HEK293T (cell line): ENCODE results near the gene TMEM202.
"Not testable (repeated sequence)": the region's sequence is repeated elsewhere in the genome, so short reads cannot be mapped to it uniquely, and the experiment has no call there.

Experiments used
- CTCF ChIA-PET: fragments of 350-600 bp; formaldehyde crosslinking; extraction: SDS; loops from one replicate; lab custom pipeline; 2021; ENCODE audit warnings: antibody characterized with exemption, inconsistent platforms; lab: Yijun Ruan, JAX
- POLR2A ChIA-PET: fragments of 350-600 bp; formaldehyde crosslinking; extraction: SDS; loops from one replicate; lab custom pipeline; 2020; ENCODE audit warnings: antibody characterized with exemption, inconsistent platforms; lab: Yijun Ruan, JAX
- DNase-seq: peaks from one replicate; pipeline ENCODE4 v3.0.0; 2012; ENCODE audit warnings: mixed read lengths; ENCODE audit errors: extremely low spot score
- ARNT ChIP-seq: fragments of 450-650 bp; IDR thresholded peaks from 2 replicates; pipeline ENCODE4 v1.6.1; 2017; ENCODE audit warnings: mild to moderate bottlenecking
- BHLHE40 ChIP-seq: fragments of 450-650 bp; IDR thresholded peaks from 2 replicates; pipeline ENCODE4 v1.6.1; 2016; ENCODE audit warnings: mild to moderate bottlenecking, moderate library complexity, borderline replicate concordance
- CTBP1 ChIP-seq: fragments of 450-650 bp; IDR thresholded peaks from 2 replicates; pipeline ENCODE4 v1.6.1; 2016; ENCODE audit warnings: borderline replicate concordance
- ELF4 ChIP-seq: fragments of 450-650 bp; IDR thresholded peaks from 2 replicates; pipeline ENCODE4 v1.6.1; 2017; ENCODE audit warnings: antibody characterized with exemption
- FOXA1 ChIP-seq: fragments of 450-650 bp; IDR thresholded peaks from 2 replicates; pipeline ENCODE4 v1.6.1; 2016; ENCODE audit warnings: mild to moderate bottlenecking
- FOXK2 ChIP-seq: fragments of 450-650 bp; IDR thresholded peaks from 2 replicates; pipeline ENCODE4 v1.6.1; 2016; ENCODE audit warnings: mild to moderate bottlenecking
- FOXM1 ChIP-seq: fragments of 450-650 bp; IDR thresholded peaks from 2 replicates; pipeline ENCODE4 v1.6.1; 2017; ENCODE audit warnings: mild to moderate bottlenecking, borderline replicate concordance
- HDGF ChIP-seq: fragments of 450-650 bp; IDR thresholded peaks from 2 replicates; pipeline ENCODE4 v1.6.1; 2017; ENCODE audit warnings: antibody characterized with exemption, borderline replicate concordance
- L3MBTL2 ChIP-seq: fragments of 450-650 bp; conservative IDR thresholded peaks from 2 replicates; pipeline ENCODE4 v1.6.1; 2016; ENCODE audit warnings: mild to moderate bottlenecking
- LEF1 ChIP-seq: fragments of 450-650 bp; IDR thresholded peaks from 2 replicates; pipeline ENCODE4 v1.6.1; 2017; ENCODE audit warnings: mild to moderate bottlenecking, borderline replicate concordance
- NFRKB ChIP-seq: fragments of 450-650 bp; IDR thresholded peaks from 2 replicates; pipeline ENCODE4 v1.6.1; 2016; ENCODE audit warnings: mild to moderate bottlenecking, moderate library complexity
- SP1 ChIP-seq: fragments of 450-650 bp; IDR thresholded peaks from 2 replicates; pipeline ENCODE4 v1.6.1; 2017
- SUZ12 ChIP-seq: fragments of 450-650 bp; IDR thresholded peaks from 2 replicates; pipeline ENCODE4 v1.6.1; 2016; ENCODE audit warnings: mild to moderate bottlenecking
- TARDBP ChIP-seq: fragments of 450-650 bp; IDR thresholded peaks from 2 replicates; pipeline ENCODE4 v1.6.1; 2016
- ZNF384 ChIP-seq: fragments of 450-650 bp; IDR thresholded peaks from 2 replicates; pipeline ENCODE4 v1.6.1; 2016
- TF ChIP-seq, protein P1 (sequence below): fragments of 450-650 bp; IDR thresholded peaks from 2 replicates; pipeline ENCODE4 v1.6.1; 2016

TMEM202 gene

DNA sequence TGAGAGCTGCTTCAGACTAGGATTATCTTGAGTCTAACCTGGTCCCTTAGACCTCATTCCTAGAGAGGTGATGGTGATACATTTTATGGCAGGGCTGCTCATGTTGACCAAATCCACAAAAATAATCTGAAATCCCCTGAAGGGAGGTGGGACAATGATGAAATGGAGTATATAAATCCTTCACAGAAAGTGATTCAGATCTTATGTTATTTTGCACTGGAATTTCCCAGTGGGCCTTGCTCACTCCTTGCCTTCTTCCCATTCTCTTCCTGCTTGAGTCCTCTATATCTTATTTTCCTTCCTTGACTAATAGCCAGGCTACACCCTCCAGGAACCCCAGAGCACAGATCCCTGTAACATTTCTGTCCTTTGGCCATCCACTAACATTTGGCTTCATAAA lies 10.4 kb upstream of the TMEM202 start:
- ChIA-PET POLR2A (no interaction called here), CTCF (no interaction called here)
- TF ChIP-seq FOXA1 (no peak), TARDBP (no peak), LEF1 (no peak), L3MBTL2 (no peak), FOXK2 (no peak), SUZ12 (no peak), ARNT (no peak), HDGF (no peak), NFRKB (no peak), FOXM1 (no peak), ZNF384 (no peak), CTBP1 (no peak), ELF4 (no peak), SP1 (no peak), BHLHE40 (no peak)
- TF ChIP-seq, protein P1, sequence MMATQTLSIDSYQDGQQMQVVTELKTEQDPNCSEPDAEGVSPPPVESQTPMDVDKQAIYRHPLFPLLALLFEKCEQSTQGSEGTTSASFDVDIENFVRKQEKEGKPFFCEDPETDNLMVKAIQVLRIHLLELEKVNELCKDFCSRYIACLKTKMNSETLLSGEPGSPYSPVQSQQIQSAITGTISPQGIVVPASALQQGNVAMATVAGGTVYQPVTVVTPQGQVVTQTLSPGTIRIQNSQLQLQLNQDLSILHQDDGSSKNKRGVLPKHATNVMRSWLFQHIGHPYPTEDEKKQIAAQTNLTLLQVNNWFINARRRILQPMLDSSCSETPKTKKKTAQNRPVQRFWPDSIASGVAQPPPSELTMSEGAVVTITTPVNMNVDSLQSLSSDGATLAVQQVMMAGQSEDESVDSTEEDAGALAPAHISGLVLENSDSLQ, result no peak
- DNase-seq, result no peak

DNA sequence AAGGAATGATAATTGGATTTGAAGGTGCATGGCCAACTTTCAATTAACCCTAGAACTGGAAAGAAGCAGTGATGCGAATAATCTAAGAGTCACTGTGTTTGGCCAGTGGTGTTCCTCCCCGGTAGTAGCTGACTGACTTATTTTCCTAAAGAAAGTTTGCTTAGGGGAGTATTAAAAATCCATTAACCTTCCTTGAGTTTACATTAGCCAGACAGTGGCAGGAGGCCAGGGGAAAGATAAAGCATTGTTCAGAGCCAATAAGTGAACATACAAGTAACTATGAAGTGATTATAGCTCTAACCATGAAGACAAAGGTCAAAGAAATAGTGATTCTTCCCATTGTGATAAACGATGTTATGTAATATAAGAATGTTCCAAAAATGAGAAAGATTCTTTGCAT lies 8.9 kb upstream of the TMEM202 start:
- ChIA-PET CTCF (interaction anchor here (0.7 to 1.3 kb wide), 2 partner anchors 12 to 102 kb away, joined by 3 read pairs; no protein-coding TSS in a partner anchor), POLR2A (no interaction called here)
- no peak for DNase-seq
- TF ChIP-seq FOXK2 (no peak), NFRKB (no peak), HDGF (no peak), ZNF384 (no peak), TARDBP (no peak), SP1 (no peak), ARNT (no peak), FOXA1 (no peak), SUZ12 (no peak), CTBP1 (no peak), BHLHE40 (no peak), L3MBTL2 (no peak), ELF4 (no peak), LEF1 (no peak), FOXM1 (no peak)
- TF ChIP-seq, protein P1, result no peak

DNA sequence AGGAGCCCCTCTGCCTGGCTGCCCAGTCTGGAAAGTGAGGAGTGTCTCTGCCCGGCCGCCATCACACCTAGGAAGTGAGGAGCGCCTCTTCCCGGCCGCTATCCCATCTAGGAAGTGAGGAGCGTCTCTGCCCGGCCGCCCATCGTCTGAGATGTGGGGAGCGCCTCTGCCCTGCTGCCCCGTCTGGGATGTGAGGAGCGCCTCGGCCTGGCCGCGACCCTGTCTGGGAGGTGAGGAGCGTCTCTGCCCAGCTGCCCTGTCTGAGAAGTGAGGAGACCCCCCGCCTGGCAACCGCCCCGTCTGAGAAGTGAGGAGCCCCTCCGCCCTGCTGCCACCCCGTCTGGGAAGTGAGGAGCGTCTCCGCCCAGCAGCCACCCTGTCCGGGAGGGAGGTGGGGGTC lies 1.8 kb upstream of the TMEM202 start:
- POLR2A ChIA-PET, DNase-seq, CTCF ChIA-PET: not testable (repeated sequence)

DNA sequence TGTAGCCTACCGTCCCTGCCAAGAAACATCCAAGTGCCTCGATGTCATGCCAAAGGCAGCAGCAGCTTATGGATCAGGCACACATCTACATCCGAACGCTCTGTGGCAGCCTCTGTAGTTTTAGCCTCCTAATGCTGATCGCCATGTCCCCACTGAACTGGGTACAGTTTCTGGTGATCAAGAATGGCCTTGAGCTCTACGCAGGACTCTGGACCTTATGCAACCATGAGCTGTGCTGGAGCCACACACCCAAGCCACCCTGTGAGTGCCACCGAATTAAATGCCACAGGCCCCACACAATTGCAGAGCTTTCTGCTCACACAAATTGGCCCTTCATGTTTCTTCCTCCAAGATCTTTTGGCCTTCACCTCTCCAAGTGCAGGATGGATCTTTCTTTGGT lies 543 bp downstream of the TMEM202 start:
- TF ChIP-seq, protein P1, result no peak
- TF ChIP-seq BHLHE40, result no peak
- TF ChIP-seq NFRKB, result no peak
- TF ChIP-seq FOXM1, result no peak
- no peak for TF ChIP-seq L3MBTL2
- no peak for DNase-seq
- ChIA-PET POLR2A (no interaction called here), CTCF (no interaction called here)

DNA sequence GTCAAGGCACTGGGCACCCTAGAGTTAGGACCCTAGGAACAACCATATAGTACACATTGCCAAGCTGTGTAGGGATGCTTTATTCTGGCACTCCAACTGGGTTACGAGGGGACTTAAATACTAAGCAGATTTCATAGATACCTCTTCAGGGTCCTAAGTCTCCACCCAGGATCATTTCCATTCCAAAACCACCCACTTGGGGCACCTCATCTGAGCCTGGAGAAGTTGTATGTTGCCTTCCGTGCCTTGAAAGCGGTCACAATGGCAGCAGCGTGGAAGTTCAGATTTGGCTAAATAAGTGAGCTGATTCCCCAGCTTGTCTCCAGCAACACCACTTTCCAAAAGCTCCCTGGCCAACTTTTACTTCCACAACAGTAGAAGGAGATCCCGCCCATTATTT lies 4.6 kb downstream of the TMEM202 start:
- TF ChIP-seq CTBP1, result no peak
- TF ChIP-seq HDGF, result no peak
- no peak for TF ChIP-seq ARNT
- TF ChIP-seq SP1, result no peak
- no peak for TF ChIP-seq ELF4
- no peak for TF ChIP-seq FOXA1
- TF ChIP-seq FOXK2, result no peak
- no peak for TF ChIP-seq NFRKB
- no peak for TF ChIP-seq ZNF384
- ChIA-PET CTCF (interaction anchor here (0.7 kb wide), 1 partner anchor 175 kb away, joined by 3 read pairs; no protein-coding TSS in a partner anchor), POLR2A (interaction anchor here (1.6 kb wide), 1 partner anchor 9 kb away, joined by 3 read pairs; no protein-coding TSS in a partner anchor)
- DNase-seq, result no peak

DNA sequence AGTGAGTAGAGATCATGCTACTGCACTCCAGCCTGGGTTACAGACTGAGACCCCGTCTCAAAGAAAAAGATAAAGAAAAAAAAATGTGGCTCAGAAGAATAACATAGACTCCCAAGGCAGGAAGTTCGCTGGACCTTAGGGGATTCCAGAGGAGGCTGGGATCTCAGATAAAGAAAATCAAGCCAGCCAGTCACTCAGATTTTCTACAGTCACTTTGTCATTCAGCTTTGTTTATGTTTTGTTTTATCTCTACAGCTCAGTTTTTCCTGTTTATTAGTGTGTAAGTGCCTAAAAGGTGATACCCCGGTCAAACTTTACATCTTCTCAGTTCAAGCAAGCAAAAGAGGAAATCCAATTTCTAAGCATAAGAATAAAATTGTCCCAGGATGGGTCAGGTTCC lies 6.3 kb downstream of the TMEM202 start:
- ChIA-PET CTCF (no interaction called here), POLR2A (interaction anchor here (0.7 kb wide), 1 partner anchor 1208 kb away, joined by 3 read pairs; no protein-coding TSS in a partner anchor)
- DNase-seq, result no peak

More for the DNA sequence above, 6.3 kb downstream of the TMEM202 start:
- TF ChIP-seq ZNF384 (no peak), BHLHE40 (no peak), ARNT (no peak), SUZ12 (no peak), LEF1 (no peak), FOXM1 (no peak), SP1 (no peak), TARDBP (no peak), FOXA1 (no peak), FOXK2 (no peak), HDGF (no peak)
- TF ChIP-seq, protein P1, result no peak
